Activated effector memory CD4-positive, alpha-beta T cell treated with Interleukin-2 at 50 U/mL for 16 hours (primary cell): Measurements from ENCODE around the gene TMEM59L.

Source experiments
- DNase-seq: peaks from one replicate; pipeline ENCODE4 v3.0.0-alpha.2; 2020

TMEM59L gene

DNA sequence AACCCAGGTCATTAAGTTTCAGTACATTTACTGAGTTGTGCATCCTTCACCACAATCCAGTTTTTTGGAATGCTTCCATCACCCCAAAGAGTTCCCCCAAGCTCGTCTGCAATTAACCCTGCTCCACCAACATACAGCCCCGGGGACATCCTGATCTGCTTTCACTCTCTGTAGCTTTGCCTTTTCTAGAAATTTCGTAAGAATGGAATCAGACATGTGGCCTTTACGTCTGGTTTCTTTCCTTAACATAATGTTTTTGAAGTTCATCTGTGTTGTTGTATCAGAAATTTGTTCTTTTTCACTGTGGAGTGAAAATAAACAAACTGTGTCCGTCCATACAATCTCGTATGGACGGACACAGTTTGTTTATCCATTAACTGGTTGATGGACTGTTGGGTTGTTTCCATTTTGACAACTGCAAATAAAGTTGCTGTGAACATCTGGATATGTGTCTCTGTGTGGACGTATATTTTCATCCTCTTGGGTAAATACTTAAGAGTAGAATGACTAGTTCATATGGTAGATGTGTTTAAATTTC is 27.1 kb downstream of the TMEM59L start:
- no peak for DNase-seq

DNA sequence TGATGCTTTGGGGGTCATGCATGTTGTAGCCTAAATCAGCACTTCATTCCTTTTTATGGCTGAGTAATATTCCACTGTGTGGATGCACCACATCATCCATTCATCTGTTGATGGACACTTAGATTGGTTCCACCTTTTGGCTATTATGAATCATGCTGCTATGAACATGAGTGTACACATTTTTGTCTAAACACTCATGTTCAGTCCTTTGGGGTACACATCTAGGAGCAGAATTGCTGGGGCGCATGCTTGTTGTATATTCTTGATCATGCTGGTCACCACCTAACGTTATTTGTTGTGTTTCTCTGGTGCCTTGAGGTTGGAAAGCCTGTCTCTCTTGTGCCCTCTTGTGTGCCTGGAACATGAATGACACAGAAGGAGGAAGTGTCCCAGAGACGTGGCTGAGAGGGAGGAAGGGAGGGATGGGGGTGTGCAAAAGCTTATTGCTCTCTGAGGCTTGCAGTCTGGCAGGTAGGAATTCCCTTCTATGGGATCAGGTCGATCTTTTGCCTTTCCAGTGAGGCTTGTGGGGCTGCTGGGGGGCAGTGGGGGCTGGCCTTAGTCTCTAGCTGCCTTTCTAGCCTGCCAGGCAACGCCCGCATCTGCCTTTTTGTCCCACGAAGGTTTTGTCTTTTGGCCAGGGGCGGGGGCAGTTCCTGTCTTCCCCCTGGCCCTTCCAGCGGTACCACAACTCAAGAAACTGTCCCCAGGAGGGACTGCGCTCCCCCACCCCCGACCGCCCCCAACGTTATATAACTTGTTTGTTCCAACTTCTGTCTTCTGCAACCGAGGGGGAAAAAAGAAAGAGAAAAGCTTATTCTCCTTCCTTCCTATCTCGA is 31.7 kb downstream of the TMEM59L start:
- DNase-seq, result no peak

DNA sequence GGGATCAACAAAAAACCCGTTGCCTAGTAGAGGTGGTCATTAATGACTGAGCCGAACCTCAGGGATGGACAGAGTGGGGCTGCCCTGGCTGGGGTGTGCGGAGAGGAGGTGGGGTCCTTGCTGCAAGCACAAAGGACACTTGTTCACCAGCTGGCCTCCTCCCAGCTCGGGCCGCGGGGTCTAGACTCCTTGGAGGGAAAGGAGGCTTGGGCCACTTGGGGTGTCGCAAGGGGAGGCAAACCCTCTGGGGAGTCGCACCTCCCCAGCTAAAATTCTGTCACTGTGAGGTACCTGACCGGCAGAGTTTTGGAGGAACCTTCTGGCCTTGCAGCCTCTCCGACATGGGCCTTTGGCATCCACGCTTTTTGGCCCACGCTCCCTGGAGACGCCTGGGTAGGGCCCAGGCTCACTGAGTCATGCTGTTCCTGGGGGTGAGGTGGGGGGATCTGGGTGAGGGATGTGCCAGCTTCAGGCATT is 32.4 kb downstream of the TMEM59L start:
- no peak for DNase-seq

DNA sequence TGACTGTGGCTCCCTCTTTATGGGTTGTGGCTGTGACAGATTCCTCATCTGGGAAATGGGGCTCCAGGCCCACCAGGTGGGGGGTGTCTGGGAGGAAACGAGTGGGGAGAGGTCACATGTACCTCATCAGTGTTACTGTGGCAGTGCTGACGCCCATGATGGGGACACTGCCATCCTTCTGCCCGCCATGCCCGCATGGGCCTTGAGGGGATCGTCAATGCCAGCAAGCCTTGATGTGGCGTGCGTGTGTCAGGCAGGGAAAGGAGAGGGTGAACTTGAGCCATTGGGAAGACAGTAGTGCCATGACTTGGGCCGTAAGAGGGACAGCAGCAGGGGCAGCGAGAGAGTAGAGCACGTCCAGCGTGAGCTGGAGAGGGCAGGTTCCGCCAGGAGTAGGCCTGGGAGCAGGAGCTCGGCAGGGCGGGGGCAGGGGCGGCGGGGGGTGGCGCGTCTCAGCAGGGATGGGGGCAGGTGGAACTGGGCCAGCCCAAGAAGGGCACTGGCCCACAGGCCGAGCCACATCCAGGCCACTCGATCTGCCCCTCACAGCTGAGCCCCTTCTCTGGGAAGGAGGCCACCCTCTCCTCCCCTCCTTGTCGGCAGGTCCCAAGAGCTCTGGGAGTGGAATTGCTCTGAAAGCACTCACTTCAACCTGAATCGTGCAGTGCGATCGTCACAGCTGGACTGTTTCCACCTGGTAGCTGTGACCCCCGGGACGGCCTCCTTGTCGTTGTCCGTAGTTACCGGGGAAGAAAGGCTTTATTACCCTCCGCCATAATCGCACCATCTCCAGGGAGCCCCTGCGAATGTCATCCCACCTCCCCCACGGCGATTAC is 34.1 kb downstream of the TMEM59L start:
- DNase-seq, result no peak

DNA sequence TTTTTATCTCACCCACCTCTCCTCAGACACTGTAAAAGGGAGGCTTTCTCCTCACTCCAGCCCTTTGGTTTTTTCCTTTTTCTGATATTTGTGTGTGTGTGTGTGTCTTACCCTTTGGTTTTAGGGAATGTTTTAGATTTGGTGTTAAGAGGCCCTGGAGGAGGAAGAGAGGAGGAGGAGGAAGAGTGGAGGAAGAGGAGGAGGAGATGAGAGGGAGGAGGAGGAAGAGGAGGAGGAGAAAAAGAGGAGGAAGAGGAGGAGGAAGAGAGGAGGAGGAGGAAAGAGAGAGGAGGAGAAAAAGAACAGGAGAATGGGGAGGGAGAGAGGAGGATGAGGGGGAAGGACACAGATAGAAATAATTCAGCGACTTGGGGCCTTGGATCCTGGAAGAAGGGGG is 34.7 kb downstream of the TMEM59L start:
- no peak for DNase-seq

DNA sequence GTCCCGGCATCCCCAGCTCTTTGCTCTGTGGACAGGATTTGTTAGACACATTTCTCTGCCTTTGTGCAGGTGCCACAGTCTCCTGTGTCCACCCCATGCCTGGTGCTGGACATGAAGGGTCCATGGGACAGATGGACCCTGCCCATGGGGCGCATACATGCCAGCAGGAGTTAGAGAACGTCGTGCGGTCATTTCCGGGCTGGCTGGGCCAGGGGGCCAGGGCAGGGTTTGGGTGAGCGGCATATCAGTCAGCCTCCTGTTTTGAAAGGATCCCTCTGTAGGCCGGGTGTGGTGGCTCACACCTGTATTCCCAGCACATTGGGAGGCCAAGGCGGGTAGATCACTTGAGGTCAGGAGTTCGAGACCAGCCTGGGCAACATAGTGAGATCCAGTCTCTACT is 35.1 kb downstream of the TMEM59L start:
- no peak for DNase-seq

DNA sequence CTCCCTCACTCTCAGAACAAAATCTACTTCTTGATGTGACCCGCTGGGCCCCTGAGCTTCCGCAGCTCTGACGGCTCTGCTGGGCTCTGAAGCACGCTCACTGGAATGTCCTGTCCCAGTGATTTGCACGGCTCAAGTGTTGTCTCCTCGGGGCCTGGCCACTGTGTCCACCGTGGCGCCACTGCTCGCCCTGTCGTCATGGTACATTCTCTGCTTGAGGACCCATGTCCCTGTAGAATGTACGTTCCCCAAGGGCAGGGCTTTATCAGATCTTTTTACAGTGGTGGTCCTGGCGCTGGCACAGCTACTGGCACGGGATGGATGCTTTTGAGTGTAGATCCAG is 36.3 kb downstream of the TMEM59L start:
- no peak for DNase-seq

DNA sequence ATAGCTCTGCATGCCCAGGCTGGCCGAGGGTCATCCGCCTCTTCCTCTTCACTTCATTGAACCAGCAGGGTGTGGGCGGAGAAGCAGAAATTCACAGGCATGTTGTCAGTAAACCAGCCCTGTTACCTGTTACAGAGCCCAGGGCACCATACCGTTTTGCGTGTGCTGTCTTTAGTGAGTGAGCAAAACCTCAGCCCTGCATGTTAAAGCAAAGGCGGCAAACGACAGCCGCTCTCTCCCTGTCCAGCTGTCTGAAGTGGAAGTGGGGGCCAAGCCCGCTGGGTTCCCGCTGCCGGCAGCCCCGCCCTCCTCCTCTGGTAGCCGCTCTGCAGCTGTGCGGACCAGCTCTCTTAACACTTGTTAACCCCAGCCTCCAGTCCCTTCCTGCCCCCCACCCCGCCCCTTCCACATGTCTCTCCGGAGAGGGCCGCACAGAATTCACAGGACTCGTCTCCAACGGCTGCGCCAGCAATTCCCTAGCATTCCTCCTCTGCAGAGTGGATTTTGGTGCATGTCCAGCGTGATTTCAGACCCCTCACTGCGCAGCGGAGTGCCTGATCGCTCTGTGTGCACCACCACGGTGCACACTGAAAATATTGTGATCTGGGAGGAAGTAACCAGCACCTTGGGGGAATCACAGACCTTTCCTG is 36.8 kb downstream of the TMEM59L start:
- no peak for DNase-seq

DNA sequence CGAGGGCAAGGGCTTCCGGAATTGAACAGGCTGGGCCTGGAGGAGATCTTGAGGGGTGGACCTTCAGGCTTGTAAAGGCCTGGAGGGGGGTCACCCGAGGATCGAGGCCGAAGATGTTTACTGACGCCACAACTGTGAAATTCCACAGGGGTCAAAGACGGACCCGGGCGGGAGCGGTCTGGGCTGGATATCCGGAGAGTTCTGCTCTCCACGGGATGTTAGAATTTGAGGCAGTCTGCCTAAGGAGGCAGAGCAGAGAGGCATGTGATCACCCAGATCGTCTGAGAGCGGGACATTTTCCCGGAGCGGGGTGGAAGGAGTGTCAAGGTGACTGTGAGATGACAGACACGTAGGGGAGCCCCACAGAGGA is 37.3 kb downstream of the TMEM59L start:
- no peak for DNase-seq

DNA sequence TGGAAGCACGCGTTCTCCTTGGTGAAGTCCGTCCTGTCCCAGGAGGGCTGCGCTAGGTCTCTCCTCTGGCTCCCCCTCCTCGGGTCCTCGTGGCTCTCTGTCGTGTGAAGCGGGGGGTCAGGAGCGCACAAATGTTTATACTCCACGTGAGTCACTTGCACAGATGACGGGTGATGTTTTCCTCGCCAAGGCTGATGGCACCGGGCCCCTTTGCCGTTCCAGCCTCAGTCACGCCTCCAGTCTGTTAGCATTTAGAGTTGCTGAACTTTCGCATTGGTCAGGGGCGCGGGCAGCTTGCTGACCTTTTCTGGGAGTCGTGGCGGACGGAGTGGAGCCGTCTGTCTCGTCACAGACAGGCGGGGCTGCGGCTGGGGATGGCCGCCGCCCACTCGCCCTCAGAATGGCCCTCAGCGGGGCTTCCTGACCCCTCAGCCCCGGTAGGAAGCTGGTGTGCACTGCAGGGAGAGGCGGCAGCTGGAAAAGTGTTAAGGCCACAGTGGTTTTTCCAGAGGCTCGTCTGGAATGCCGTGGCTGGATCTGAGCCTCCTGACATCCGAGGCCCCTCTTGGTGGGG is 37.9 kb downstream of the TMEM59L start:
- DNase-seq, result no peak

DNA sequence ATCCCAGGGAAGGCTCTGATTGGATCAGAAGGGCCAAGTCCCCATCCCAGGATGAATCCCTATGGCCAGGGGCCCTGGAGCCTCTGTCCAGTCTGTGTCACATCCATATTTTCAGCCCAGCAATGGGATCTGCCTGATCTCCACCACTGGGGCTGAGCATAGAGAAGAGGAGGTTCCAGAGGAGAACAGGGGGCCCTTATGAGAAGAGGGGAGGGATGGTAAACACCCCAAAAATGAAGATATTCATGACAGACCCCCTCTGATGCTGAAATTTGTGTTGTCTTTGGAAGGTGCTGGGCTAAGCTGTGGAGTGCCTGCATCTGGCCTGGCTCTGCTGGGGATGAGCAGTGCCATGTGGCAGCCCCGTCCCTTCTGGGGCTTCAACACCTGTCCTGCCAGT is 38.6 kb downstream of the TMEM59L start:
- DNase-seq, result no peak

DNA sequence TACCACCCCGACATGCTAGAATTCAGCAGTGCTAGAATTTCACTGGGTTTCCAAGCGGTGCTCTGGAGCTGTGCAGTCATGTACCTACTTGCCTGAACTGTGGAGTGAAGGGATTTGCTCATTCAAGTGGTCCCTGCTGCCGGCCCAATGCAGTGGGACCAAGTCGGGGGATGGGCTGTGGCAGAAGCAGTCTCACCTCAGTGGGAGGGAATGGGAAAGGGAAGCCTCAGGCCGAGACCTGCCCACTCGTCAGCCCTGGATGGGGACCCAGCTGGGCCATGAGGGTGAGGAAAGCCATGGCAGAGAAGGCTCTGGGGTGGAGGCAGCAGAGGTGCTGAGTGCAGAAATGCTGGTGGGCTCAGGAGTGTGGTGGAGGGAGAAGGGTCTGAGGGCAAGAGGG is 39.1 kb downstream of the TMEM59L start:
- DNase-seq, result no peak

DNA sequence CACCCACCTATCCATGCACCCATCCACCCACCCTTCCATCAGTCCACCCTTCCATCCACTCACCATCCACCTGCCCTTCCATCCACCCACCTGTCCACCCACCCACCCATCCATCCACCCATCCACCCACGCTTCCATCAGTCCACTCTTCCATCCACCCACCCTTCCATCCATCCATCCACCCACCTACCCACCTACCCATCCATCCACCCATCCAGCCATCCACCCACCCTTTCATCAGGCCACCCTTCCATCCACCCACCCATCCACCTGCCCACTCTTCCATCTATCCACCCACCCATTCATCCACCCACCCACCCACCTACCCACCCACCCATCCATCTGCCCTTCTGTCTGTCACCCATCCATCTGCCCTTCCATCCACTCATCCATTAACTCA is 41.2 kb downstream of the TMEM59L start:
- no peak for DNase-seq

DNA sequence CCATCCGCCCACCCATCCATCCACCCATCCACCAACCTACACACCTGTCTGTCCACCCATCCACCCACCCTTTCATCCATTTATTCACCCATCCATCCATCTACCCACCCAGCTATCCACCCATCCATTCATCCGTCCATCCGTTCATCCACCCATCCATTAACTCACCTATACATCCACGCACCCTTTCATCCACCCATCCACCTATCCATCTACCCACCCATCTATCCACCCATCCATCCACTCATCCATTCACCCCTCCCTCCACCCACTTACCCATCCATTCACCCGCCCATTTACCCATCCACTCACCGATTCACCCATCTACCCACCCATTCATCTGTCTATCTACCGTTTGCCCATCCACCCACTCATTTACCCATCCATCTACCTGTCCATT is 41.8 kb downstream of the TMEM59L start:
- no peak for DNase-seq

DNA sequence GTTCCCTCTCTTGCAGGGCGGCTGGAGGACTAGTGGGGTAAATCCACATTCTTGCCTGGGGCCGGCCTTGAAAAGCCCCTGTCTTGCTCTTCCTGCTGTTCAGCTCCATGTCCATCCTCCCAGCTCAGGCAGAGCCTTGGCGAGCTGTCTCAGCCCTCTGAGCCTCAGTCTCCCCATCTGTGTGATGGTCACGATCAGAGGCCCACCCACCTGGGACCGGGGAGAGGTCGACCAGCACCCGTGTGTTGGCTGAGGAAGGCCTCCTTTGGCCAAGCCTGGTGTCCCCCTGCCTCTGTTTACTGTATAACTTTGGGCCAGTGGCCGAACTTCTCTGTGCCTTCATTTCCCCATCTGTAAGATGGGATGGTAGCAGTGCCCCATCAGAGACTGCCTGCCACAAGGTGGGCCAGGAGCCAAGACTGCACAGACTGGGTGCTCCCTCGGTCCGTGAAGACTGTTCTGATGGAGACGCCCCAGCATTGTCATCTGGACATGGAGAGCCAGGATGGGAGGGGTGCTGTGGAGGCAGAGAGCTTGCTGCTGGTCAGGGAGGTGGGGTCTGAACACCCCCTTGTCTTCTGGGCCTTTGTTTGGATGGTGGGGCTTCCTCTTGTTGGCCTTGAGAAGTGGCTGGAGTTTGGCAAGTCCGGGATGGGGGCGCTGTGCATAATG is 42.6 kb downstream of the TMEM59L start:
- DNase-seq, result no peak

DNA sequence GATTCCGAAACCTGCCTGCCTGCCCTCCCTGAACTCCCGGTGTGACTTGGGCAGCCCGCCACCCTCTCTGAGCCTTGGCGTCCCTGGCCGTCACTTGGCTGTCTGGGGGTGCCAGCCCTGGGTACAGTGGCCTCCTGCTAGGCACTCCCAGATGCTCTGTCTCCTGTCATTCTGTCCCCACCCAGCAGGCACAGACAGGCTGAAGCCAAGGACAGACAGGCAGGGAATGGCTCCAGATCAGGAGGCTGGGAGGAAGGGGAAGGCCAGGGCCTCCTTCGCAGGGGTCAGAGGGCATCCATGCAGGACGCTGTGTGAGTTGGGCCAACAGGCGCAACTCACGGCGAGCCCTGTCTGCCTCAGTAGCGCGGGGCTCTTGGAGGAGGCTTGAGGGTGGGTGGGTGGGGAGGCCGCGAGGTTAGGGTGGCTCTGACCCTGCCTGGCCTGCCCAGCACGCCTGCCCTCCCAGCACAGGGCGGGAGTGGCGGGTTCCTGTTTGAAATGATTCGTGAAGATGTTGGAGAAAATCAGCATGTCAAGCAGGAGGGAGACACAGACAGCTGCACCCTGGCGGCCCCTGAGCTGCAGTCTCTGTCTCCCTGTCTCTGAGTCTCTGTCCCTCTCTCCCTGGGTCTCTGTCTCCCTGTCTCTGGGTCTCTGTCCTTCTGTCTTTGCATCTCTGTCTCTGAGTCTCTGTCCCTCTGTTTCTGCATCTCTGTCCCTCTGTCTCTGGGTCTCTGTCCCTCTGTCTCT is 43.8 kb downstream of the TMEM59L start:
- DNase-seq, result no peak

DNA sequence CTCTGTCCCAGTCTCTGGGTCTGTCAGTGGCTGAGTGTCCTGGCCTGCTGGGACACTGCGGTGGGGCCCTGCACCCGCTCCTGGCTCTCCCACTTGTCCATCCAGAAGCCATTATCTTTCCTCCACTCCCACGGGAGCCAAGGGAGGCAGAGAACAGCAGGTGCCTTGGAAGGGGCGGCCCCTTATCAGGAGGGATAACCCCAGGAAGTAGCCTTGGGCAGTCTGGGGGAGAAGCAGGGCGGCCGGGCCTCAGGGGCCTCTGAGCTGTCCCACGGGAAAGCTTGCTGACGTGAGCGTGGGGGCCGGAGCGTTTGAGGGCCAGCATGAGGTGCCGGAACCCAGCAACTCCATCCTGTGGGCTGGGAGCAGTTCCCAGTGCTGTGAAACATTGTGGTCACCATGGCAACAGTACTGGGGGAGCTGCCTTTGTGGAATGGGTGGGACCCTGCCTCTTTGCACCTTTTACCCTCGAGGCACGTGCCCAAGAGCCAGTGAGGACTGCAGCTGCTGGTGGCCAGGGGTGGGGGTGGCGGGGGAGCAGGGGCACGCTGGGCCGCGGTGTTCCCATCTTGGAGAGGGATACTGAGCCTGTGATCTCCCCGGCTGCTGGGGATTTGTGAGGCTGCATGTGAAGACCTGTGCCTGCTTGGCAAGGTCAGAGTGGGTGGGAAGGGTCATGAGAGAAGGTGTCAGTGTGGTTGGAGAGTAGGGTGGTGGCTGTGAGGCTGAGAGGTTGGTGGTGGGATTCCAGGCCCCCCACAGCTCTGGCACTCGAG is 45.1 kb downstream of the TMEM59L start:
- DNase-seq, result no peak

DNA sequence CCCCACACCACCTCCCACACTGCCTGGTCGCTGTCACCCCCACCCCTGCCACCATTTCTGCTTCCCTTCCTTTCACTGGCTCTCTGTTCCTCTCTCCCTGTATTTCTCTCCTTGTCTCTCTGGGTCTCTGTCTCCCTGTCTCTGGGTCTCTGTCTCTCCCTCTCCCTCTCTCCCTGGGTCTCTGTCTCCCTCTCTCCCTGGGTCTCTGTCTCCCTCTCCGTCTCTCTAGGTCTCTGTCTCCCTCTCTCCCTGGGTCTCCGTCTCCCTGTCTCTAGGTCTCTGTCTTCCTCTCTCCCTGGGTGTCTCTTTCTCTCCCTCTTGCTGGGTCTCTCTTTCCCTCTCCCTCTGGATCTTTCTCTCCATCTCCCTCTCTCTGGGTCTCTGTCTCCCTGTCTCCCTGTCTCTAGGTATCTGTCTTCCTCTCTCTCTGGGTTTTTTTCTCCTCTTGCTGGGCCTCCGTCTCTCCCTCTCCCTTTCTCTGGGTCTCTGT is 45.7 kb downstream of the TMEM59L start:
- DNase-seq, result no peak

DNA sequence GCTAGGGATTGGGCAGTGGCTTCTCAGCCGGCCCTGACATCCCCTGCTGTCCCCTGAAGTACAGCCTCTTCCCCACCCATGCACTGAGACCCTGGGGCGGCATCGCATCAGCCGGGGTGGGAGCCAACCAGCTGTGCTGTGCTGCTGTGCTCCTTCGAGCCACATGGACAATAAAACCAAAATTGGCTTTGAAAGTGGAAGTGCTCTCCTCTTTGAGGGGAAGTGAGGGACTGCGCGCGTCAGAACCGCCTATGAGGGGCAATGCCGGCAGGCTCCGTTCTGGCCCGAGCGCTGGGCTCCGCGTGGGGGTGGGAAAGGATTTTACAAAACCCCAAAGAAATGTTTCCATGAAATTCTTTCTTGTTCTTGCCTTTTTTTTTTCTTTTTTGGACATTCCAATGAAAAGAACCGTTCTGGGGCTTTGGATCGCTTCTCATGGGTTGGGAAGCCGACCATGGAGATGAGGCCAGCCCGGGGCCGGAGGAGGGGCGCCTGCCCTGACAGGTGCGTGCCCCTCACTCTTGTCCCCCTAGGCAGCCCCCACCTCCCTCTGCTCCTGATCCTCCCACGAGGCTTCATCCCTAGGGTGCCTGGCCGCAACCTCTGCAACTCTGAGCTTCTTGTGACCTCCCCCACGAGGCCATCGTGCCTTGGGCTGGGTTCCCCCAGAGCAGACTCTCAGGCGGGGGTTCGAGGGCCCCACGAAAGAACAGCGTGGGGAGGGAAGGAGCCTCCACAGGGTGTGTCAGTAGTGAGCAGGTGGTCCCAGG is 46.8 kb downstream of the TMEM59L start:
- no peak for DNase-seq
